Measurements from ENCODE around the gene SCFD2.

Gene SCFD2

DNA sequence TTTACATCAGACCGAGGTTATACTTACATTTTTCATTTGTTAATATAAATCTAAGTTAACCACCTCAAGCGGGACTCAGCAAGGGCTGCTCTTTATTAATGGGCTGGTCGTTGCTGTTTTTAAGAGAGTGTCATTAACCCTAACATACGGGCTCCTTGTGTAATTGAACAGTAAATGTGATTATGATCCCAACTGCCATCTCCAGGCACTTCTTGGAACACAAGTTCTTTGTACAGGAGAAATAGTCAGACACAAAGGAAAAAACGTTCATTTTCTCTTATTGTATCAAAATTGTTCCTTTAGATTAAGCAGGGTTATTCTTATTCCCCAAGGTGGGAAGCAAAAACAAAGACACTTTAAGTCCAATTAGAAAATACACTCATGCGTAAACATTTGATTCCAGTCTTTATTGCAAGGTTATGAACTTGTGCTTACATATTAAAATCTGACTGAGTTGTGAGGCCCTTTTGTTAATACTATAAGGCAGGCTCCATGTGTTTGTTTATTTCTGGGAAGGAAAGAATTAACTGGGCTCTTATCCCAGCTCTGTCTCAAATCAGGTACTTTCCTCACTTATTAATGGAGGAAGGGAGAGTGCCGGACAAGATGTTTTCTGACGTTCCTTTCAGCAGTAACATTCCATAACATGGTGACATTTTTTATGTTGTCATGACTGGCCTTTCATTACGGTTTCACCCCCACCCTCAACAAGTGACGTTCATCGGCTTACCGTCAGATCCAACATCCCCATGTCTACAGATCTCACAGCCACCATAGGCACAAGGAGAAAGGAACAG, 407.8 kb downstream of the SCFD2 start:
- Histone ChIP-seq H3K27ac (replicated peaks) (no peak overlapping the region), H3K27me3 (ENCODE audit: insufficient read depth, poor library complexity, severe bottlenecking) (no peaks in the 10 kb centered on the region), H3K4me3 (replicated peaks; ENCODE audit: insufficient read depth, low read length) (no peak overlapping the region)
- TF ChIP-seq SPI1 (IDR thresholded peaks at IDR 0.05; ENCODE audit: borderline replicate concordance, low read depth): no peak
- TF ChIP-seq GABPA (IDR thresholded peaks at IDR 0.05; ENCODE audit: low read depth): no peak
- TF ChIP-seq, protein P1, sequence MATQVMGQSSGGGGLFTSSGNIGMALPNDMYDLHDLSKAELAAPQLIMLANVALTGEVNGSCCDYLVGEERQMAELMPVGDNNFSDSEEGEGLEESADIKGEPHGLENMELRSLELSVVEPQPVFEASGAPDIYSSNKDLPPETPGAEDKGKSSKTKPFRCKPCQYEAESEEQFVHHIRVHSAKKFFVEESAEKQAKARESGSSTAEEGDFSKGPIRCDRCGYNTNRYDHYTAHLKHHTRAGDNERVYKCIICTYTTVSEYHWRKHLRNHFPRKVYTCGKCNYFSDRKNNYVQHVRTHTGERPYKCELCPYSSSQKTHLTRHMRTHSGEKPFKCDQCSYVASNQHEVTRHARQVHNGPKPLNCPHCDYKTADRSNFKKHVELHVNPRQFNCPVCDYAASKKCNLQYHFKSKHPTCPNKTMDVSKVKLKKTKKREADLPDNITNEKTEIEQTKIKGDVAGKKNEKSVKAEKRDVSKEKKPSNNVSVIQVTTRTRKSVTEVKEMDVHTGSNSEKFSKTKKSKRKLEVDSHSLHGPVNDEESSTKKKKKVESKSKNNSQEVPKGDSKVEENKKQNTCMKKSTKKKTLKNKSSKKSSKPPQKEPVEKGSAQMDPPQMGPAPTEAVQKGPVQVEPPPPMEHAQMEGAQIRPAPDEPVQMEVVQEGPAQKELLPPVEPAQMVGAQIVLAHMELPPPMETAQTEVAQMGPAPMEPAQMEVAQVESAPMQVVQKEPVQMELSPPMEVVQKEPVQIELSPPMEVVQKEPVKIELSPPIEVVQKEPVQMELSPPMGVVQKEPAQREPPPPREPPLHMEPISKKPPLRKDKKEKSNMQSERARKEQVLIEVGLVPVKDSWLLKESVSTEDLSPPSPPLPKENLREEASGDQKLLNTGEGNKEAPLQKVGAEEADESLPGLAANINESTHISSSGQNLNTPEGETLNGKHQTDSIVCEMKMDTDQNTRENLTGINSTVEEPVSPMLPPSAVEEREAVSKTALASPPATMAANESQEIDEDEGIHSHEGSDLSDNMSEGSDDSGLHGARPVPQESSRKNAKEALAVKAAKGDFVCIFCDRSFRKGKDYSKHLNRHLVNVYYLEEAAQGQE (IDR thresholded peaks at IDR 0.05; ENCODE audit: insufficient replicate concordance, low read depth): no peak
- TF ChIP-seq POLR2AphosphoS5 (IDR thresholded peaks at IDR 0.05; ENCODE audit: low read depth): no peak
- TF ChIP-seq, protein P2, sequence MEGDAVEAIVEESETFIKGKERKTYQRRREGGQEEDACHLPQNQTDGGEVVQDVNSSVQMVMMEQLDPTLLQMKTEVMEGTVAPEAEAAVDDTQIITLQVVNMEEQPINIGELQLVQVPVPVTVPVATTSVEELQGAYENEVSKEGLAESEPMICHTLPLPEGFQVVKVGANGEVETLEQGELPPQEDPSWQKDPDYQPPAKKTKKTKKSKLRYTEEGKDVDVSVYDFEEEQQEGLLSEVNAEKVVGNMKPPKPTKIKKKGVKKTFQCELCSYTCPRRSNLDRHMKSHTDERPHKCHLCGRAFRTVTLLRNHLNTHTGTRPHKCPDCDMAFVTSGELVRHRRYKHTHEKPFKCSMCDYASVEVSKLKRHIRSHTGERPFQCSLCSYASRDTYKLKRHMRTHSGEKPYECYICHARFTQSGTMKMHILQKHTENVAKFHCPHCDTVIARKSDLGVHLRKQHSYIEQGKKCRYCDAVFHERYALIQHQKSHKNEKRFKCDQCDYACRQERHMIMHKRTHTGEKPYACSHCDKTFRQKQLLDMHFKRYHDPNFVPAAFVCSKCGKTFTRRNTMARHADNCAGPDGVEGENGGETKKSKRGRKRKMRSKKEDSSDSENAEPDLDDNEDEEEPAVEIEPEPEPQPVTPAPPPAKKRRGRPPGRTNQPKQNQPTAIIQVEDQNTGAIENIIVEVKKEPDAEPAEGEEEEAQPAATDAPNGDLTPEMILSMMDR (IDR thresholded peaks at IDR 0.05; ENCODE audit: insufficient read depth, low read length): no peak
- DNase-seq (ENCODE audit: low read depth in 1 of 2, low spot score in 1 of 2): no peak

DNA sequence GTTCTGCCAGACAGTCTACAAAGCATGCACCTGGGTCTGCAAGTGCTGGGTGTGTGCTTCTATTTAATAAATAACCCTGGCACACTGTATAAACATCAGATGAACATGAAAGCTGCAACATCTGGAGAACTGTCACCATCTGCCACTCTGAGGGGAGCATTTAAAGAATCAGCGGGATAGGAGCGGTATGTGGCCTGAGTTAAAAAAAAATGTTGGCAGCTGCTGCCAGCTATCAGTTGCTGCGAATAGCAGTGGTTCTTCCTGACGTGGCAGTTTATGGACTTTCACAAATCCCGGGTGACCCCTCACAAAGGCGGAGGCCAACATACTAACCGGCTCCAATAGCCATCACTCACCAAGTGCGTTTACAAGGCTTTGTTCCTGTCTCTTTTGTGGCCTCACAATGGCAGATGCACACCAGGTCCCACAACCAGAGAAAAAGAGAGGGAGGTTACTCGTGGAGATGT, 408.6 kb downstream of the SCFD2 start:
- TF ChIP-seq SPI1 (IDR thresholded peaks at IDR 0.05; ENCODE audit: borderline replicate concordance, low read depth): no peak
- TF ChIP-seq, protein P1 (IDR thresholded peaks at IDR 0.05; ENCODE audit: insufficient replicate concordance, low read depth): no peak
- TF ChIP-seq GABPA (IDR thresholded peaks at IDR 0.05; ENCODE audit: low read depth): no peak
- TF ChIP-seq, protein P2 (IDR thresholded peaks at IDR 0.05; ENCODE audit: insufficient read depth, low read length): no peak
- no peak for TF ChIP-seq POLR2AphosphoS5 (IDR thresholded peaks at IDR 0.05; ENCODE audit: low read depth)
- Histone ChIP-seq H3K27me3 (ENCODE audit: insufficient read depth, poor library complexity, severe bottlenecking) (no peaks in the 10 kb centered on the region), H3K27ac (replicated peaks) (no peak overlapping the region), H3K4me3 (replicated peaks; ENCODE audit: insufficient read depth, low read length) (no peak overlapping the region)
- DNase-seq (ENCODE audit: low read depth in 1 of 2, low spot score in 1 of 2): no peak

DNA sequence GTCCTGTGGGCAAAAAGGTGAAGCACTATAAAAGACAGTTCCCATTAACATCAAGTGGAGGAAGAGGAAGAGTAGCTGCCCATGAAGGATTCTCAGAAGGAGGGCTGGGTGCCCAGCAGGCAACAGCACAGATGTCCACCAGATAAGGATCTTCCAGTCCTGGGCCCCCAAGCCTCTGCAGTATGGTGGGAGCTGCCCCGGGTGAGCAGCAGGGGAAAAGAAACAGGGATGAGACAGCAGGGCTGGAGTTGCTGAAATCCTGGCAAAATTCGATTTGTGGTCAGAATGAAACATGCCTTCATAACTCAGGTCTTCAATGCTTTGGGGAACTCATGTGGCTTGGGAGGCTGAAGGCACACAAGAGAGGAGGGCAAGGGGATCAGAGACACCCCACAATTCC, 409.2 kb downstream of the SCFD2 start:
- no peak for DNase-seq (ENCODE audit: low read depth in 1 of 2, low spot score in 1 of 2)
- Histone ChIP-seq H3K27ac (replicated peaks) (no peak overlapping the region), H3K27me3 (ENCODE audit: insufficient read depth, poor library complexity, severe bottlenecking) (no peaks in the 10 kb centered on the region), H3K4me3 (replicated peaks; ENCODE audit: insufficient read depth, low read length) (no peak overlapping the region)
- no peak for TF ChIP-seq SPI1 (IDR thresholded peaks at IDR 0.05; ENCODE audit: borderline replicate concordance, low read depth)
- no peak for TF ChIP-seq GABPA (IDR thresholded peaks at IDR 0.05; ENCODE audit: low read depth)
- TF ChIP-seq POLR2AphosphoS5 (IDR thresholded peaks at IDR 0.05; ENCODE audit: low read depth): no peak
- TF ChIP-seq, protein P2 (IDR thresholded peaks at IDR 0.05; ENCODE audit: insufficient read depth, low read length): no peak
- TF ChIP-seq, protein P1 (IDR thresholded peaks at IDR 0.05; ENCODE audit: insufficient replicate concordance, low read depth): no peak

All from HL-60 (cell line).